ENCODE data around the gene IQCM. TPM values are rescaled to one million over a fixed set of nuclear protein-coding genes. Genes with fewer than 3 reads are reported as not detected.

Gene IQCM
- polyA plus RNA-seq, 1 of the 3 experiments (the other 2 are of a cell fraction) = not detected

- H3K36me3 ChIP-seq (replicated peaks in 1 of 2; ENCODE audit: control insufficient read depth in 1 of 2, insufficient read depth in 2 of 2, low read length in 1 of 2) = no peaks in the 10 kb centered on the region
- no peak overlapping the region for H3K4me3 ChIP-seq (ENCODE audit: low read depth in 2 of 2, low read length in 1 of 2)
- H3K27me3 ChIP-seq (ENCODE audit: insufficient read depth) = no peaks in the 10 kb centered on the region
- CTCF ChIA-PET = no interaction called here
- no peaks in the 10 kb centered on the region for H3K4me1 ChIP-seq (ENCODE audit: control insufficient read depth in 1 of 2, insufficient read depth in 2 of 2, low read depth in 1 of 2, low read length in 1 of 2)
- H3F3A ChIP-seq (replicated peaks; ENCODE audit: insufficient read depth) = no peaks in the 10 kb centered on the region
- H3K9ac ChIP-seq = no peak overlapping the region
- WGBS (ENCODE audit: low lambda C conversion rate) = 51% methylated on average over 1 of the region's 1 CpG
- no peak overlapping the region for H3K27ac ChIP-seq (ENCODE audit: low read depth in 2 of 2, low read length in 1 of 2)
- H3K9me2 ChIP-seq = no peaks in the 10 kb centered on the region
- H3K9me3 ChIP-seq = peaks cover 9% of the 10 kb centered on the region; the same call in 1 of the 2 replicates
- H3K4me2 ChIP-seq = no peak overlapping the region
- no peak for DNase-seq
- H4K20me1 ChIP-seq (ENCODE audit: insufficient read depth) = no peaks in the 10 kb centered on the region
- no peaks in the 10 kb centered on the region for H3K79me2 ChIP-seq (ENCODE audit: insufficient read depth)
- TF ChIP-seq NFIC (IDR thresholded peaks at IDR 0.05; ENCODE audit: borderline replicate concordance) (no peak), SIN3A (IDR thresholded peaks at IDR 0.05; ENCODE audit: borderline replicate concordance, low read depth, low read length) (no peak)
- no peak overlapping the region for H2AFZ ChIP-seq (ENCODE audit: low read depth)
- POLR2A ChIA-PET = no interaction called here
Measured at GRCh38 chr4:149322203-149322602, 493.4 kb downstream of the IQCM start.

- CTCF ChIA-PET = no interaction called here
- Histone ChIP-seq H3K9me3 (peaks cover 9% of the 10 kb centered on the region; the same call in 1 of the 2 replicates), H3K79me2 (ENCODE audit: insufficient read depth) (no peaks in the 10 kb centered on the region), H3F3A (replicated peaks; ENCODE audit: insufficient read depth) (no peaks in the 10 kb centered on the region), H3K36me3 (replicated peaks in 1 of 2; ENCODE audit: control insufficient read depth in 1 of 2, insufficient read depth in 2 of 2, low read length in 1 of 2) (no peaks in the 10 kb centered on the region), H3K9ac (no peak overlapping the region), H3K27me3 (ENCODE audit: insufficient read depth) (no peaks in the 10 kb centered on the region), H2AFZ (ENCODE audit: low read depth) (no peak overlapping the region), H3K27ac (ENCODE audit: low read depth in 2 of 2, low read length in 1 of 2) (no peak overlapping the region), H3K9me2 (no peaks in the 10 kb centered on the region), H3K4me3 (ENCODE audit: low read depth in 2 of 2, low read length in 1 of 2) (no peak overlapping the region), H3K4me2 (no peak overlapping the region), H3K4me1 (ENCODE audit: control insufficient read depth in 1 of 2, insufficient read depth in 2 of 2, low read depth in 1 of 2, low read length in 1 of 2) (no peaks in the 10 kb centered on the region), H4K20me1 (ENCODE audit: insufficient read depth) (no peaks in the 10 kb centered on the region)
- TF ChIP-seq FOXJ3 (CRISPR knock-in tag; IDR thresholded peaks at IDR 0.05) = no peak
- TF ChIP-seq SMC3 (IDR thresholded peaks at IDR 0.05; ENCODE audit: low read depth, low read length) = no peak
- no peak for TF ChIP-seq CTCF (IDR thresholded peaks at IDR 0.05)
- TF ChIP-seq ELF1 (IDR thresholded peaks at IDR 0.05) = no peak
- TF ChIP-seq RFX5 (IDR thresholded peaks at IDR 0.05; ENCODE audit: low read length) = no peak
- TF ChIP-seq MAX (IDR thresholded peaks at IDR 0.05; ENCODE audit: low read depth) = no peak
- no peak for TF ChIP-seq GABPA (IDR thresholded peaks at IDR 0.05; ENCODE audit: low read depth)
- no peak for TF ChIP-seq USF1 (IDR thresholded peaks at IDR 0.05; ENCODE audit: borderline replicate concordance, low read depth)
- TF ChIP-seq MXI1 (IDR thresholded peaks at IDR 0.05; ENCODE audit: low read depth, low read length) = no peak
- no peak for TF ChIP-seq CHD2 (IDR thresholded peaks at IDR 0.05; ENCODE audit: low read length, partially characterized antibody)
- DNase-seq = no peak
- 2% methylated on average over 1 of the region's 1 CpG for WGBS (ENCODE audit: low lambda C conversion rate)
- POLR2A ChIA-PET = no interaction called here
Measured at GRCh38 chr4:149321438-149321837, 494.2 kb downstream of the IQCM start.

All from SK-N-SH (cell line).